Ammon's horn (tissue), 1 donor: ENCODE data around the gene GPBP1L1.

ENCODE experiments used
- DNase-seq: peaks from one replicate; pipeline ENCODE4 v3.0.0-alpha.2; 2016; ENCODE audit warnings: low spot score

GPBP1L1 gene

DNA sequence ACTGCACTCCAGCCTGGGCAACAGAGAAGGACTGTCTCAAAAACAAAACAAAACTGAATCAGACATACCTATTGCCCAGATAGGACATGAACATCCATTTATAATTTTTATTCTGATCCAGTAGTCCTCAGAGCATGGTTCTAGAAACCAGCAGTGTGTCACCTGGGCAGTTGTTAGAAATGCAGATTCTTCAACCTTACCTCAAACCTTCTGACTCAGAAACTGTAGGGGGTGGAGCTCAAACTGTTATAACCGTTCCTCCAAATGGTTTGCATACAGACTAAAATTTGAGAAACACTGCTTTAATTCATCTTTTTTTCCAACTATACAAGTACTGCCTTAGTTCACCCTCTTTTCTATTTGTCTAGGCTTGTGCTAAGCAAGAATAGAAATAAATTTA is 96.5 kb downstream of the GPBP1L1 start:
- DNase-seq: no peak

GRCh38 chr1:45586769-45587168 is 99.6 kb downstream of the GPBP1L1 start:
- no peak for DNase-seq

DNA sequence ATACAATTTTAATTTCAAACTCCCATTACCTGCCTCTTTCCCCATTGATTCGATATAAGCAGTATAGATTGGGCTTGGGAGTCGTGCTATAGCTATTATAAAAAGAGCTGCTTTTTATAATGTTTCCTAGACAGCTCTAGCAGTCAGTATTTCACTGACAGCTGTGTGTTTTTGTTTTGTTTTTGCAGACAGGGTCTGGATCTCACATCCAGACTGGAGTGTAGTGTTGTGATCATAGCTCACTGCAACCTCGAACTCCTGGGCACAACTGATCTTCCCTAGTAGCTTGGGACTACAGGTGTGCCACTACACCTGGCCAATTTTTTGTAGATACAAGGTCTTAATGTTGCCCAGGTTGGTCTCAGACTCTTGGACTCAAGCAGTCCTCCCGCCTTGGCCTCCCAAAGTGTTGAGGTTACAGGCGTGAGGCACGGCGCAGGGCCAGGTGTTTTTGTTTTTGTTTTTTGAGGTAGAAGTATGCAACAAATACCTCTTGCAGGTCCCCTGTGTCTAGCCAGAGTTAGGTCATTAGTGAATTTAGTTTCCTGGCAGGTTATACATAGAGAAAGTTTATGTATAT is 100.7 kb downstream of the GPBP1L1 start:
- no peak for DNase-seq

- DNase-seq: no peak
Observed at GRCh38 chr1:45585110-45585426, 101.3 kb downstream of the GPBP1L1 start.

GRCh38 chr1:45584351-45585109 is 101.8 kb downstream of the GPBP1L1 start:
- peak; percentile 91 for DNase-seq

GRCh38 chr1:45583666-45584350 is 102.5 kb downstream of the GPBP1L1 start, which contains the start of gene NASP:
NASP (plus strand) TSS chr1:45584041; CDS start chr1:45584147, 106 bp downstream.
- DNase-seq: peak; percentile 90

GRCh38 chr1:45583264-45583665 is 103.1 kb downstream of the GPBP1L1 start:
- DNase-seq: peak; percentile 99
